ENCODE results near the gene CCSER1. TPM values are rescaled to one million over a fixed set of nuclear protein-coding genes. Genes with fewer than 3 reads are reported as not detected.

CCSER1 gene
- total RNA-seq, 1 experiment from 2014 or later: 0.63 TPM

- intact Hi-C loops (cut with micrococcal nuclease): no loop called here
- no peak overlapping the region for H3K4me3 Mint-ChIP-seq (ENCODE audit: unreplicated experiment)
- H3K4me1 Mint-ChIP-seq (ENCODE audit: insufficient read depth, unreplicated experiment): no peaks in the 10 kb centered on the region
- DNase-seq (ENCODE audit: unreplicated experiment): no peak
- H3K27me3 Mint-ChIP-seq (ENCODE audit: insufficient read depth, unreplicated experiment): no peaks in the 10 kb centered on the region
- POLR2A ChIA-PET: no interaction called here
- TF ChIP-seq, protein P1, sequence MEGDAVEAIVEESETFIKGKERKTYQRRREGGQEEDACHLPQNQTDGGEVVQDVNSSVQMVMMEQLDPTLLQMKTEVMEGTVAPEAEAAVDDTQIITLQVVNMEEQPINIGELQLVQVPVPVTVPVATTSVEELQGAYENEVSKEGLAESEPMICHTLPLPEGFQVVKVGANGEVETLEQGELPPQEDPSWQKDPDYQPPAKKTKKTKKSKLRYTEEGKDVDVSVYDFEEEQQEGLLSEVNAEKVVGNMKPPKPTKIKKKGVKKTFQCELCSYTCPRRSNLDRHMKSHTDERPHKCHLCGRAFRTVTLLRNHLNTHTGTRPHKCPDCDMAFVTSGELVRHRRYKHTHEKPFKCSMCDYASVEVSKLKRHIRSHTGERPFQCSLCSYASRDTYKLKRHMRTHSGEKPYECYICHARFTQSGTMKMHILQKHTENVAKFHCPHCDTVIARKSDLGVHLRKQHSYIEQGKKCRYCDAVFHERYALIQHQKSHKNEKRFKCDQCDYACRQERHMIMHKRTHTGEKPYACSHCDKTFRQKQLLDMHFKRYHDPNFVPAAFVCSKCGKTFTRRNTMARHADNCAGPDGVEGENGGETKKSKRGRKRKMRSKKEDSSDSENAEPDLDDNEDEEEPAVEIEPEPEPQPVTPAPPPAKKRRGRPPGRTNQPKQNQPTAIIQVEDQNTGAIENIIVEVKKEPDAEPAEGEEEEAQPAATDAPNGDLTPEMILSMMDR (IDR thresholded peaks at IDR 0.05; ENCODE audit: unreplicated experiment): no peak
- H3K9me3 Mint-ChIP-seq (ENCODE audit: unreplicated experiment): no peaks in the 10 kb centered on the region
- CTCF ChIA-PET: no interaction called here
- no peaks in the 10 kb centered on the region for H3K36me3 Mint-ChIP-seq (ENCODE audit: insufficient read depth, unreplicated experiment)
- H3K27ac Mint-ChIP-seq (ENCODE audit: low read depth, unreplicated experiment): no peak overlapping the region
- BruUV-seq (replicated peaks): no TSS peak
These were observed 1101.5 kb downstream of the CCSER1 start for GRCh38 chr4:91228659-91229058.

DNA sequence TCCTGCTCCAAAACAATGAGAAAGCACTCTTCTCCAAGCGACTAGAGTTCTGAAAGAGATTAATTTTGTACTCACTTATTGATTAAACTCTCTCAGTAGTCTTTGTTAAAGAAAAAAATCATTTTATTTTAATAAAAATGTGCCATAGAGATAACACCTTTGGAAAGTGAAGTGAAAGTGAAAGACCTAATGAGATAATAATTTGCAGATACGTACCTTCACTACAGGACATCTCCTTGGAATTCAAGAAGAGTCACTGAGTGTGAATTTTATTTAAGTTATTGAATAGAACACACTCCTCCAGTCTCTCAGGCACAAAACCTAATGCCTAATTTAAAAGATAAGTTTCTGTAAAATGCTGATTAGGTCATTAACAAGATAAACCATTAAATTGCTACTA is 1106.0 kb downstream of the CCSER1 start:
- BruUV-seq (replicated peaks): no TSS peak
- ChIA-PET CTCF (interaction anchor here (0.5 kb wide), 1 partner anchor 687 kb away, joined by 3 read pairs; no protein-coding TSS in a partner anchor), POLR2A (no interaction called here)
- Mint-ChIP-seq H3K27ac (ENCODE audit: low read depth, unreplicated experiment) (no peak overlapping the region), H3K27me3 (ENCODE audit: insufficient read depth, unreplicated experiment) (no peaks in the 10 kb centered on the region), H3K4me1 (ENCODE audit: insufficient read depth, unreplicated experiment) (no peaks in the 10 kb centered on the region), H3K9me3 (ENCODE audit: unreplicated experiment) (no peaks in the 10 kb centered on the region), H3K4me3 (ENCODE audit: unreplicated experiment) (no peak overlapping the region), H3K36me3 (ENCODE audit: insufficient read depth, unreplicated experiment) (no peaks in the 10 kb centered on the region)
- no peak for DNase-seq (ENCODE audit: unreplicated experiment)
- intact Hi-C loops (cut with micrococcal nuclease): no loop called here
- TF ChIP-seq, protein P1 (IDR thresholded peaks at IDR 0.05; ENCODE audit: unreplicated experiment): no peak

DNA sequence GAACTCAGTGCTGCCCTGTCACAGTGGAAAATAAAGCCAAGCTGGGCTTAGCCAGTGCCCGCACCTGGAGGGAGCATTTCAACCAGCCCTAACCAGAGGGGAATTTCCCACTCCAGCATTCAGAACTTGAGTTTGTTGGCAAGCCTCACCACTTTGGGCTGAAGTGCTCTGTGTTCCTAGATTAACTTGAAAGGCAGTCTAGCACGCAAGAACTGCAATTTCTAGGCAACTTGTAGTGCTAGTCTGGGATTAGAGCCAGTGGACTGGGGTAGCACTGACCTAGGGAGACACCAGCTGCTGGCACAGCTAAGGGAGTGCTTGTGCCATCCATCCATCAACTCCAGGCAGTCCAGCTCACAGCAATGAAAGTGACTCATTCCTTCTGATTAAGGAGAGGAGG is 1115.9 kb downstream of the CCSER1 start:
- CTCF ChIA-PET: interaction anchor here (0.6 kb wide), 1 partner anchor 636 kb away, joined by 3 read pairs; no protein-coding TSS in a partner anchor
- H3K4me1 Mint-ChIP-seq (ENCODE audit: insufficient read depth, unreplicated experiment): no peaks in the 10 kb centered on the region
- no peaks in the 10 kb centered on the region for H3K9me3 Mint-ChIP-seq (ENCODE audit: unreplicated experiment)
- no peak overlapping the region for H3K4me3 Mint-ChIP-seq (ENCODE audit: unreplicated experiment)
- no TSS peak for BruUV-seq (replicated peaks)
- H3K27ac Mint-ChIP-seq (ENCODE audit: low read depth, unreplicated experiment): no peak overlapping the region
- POLR2A ChIA-PET: no interaction called here
- intact Hi-C loops (cut with micrococcal nuclease): no loop called here
- no peaks in the 10 kb centered on the region for H3K36me3 Mint-ChIP-seq (ENCODE audit: insufficient read depth, unreplicated experiment)
- H3K27me3 Mint-ChIP-seq (ENCODE audit: insufficient read depth, unreplicated experiment): no peaks in the 10 kb centered on the region
- DNase-seq (ENCODE audit: unreplicated experiment): peak; percentile 60
- TF ChIP-seq, protein P1 (IDR thresholded peaks at IDR 0.05; ENCODE audit: unreplicated experiment): no peak

GRCh38 chr4:91256043-91256442 is 1128.8 kb downstream of the CCSER1 start:
- ChIA-PET CTCF (no interaction called here), POLR2A (no interaction called here)
- no peak overlapping the region for H3K27ac Mint-ChIP-seq (ENCODE audit: low read depth, unreplicated experiment)
- no peak overlapping the region for H3K4me3 Mint-ChIP-seq (ENCODE audit: unreplicated experiment)
- H3K9me3 Mint-ChIP-seq (ENCODE audit: unreplicated experiment): no peaks in the 10 kb centered on the region
- intact Hi-C loops (cut with micrococcal nuclease): no loop called here
- H3K27me3 Mint-ChIP-seq (ENCODE audit: insufficient read depth, unreplicated experiment): no peaks in the 10 kb centered on the region
- H3K4me1 Mint-ChIP-seq (ENCODE audit: insufficient read depth, unreplicated experiment): no peaks in the 10 kb centered on the region
- TF ChIP-seq, protein P1 (IDR thresholded peaks at IDR 0.05; ENCODE audit: unreplicated experiment): no peak
- no peak for DNase-seq (ENCODE audit: unreplicated experiment)
- H3K36me3 Mint-ChIP-seq (ENCODE audit: insufficient read depth, unreplicated experiment): no peaks in the 10 kb centered on the region
- BruUV-seq (replicated peaks): no TSS peak

All from MCF 10A (cell line).